Activated CD4-positive, alpha-beta T cell treated with anti-CD3 and anti-CD28 coated beads, Interleukin-2, amount 50 U/mL, for 24 hours (primary cell): ENCODE data around the gene TM4SF4.

Source experiments
- DNase-seq, 2 donors: peaks; one replicate each; pipeline ENCODE4 v3.0.0-alpha.2; 2020; ENCODE audit warnings: low read depth in 1 of 2, low spot score in 1 of 2

Gene TM4SF4

GRCh38 chr3:149481056-149481455, 6.6 kb downstream of the TM4SF4 start:
- DNase-seq = no peak

- DNase-seq = no peak
These were observed 7.0 kb downstream of the TM4SF4 start for GRCh38 chr3:149481491-149481890.

GRCh38 chr3:149486726-149487125, 12.2 kb downstream of the TM4SF4 start:
- no peak for DNase-seq

- DNase-seq = peak in 1 of 2 donors; percentile 6
These were observed 13.2 kb downstream of the TM4SF4 start for GRCh38 chr3:149487598-149488197.

- no peak for DNase-seq
These were observed 14.7 kb downstream of the TM4SF4 start for GRCh38 chr3:149489060-149489690.

GRCh38 chr3:149490260-149490971, 15.9 kb downstream of the TM4SF4 start:
- DNase-seq = no peak

GRCh38 chr3:149493315-149494021, 19.0 kb downstream of the TM4SF4 start:
- DNase-seq = no peak

- DNase-seq = peak in 1 of 2 donors; percentile 17
These were observed 19.7 kb downstream of the TM4SF4 start for GRCh38 chr3:149494022-149494758.

- DNase-seq = no peak
These were observed 20.5 kb downstream of the TM4SF4 start for GRCh38 chr3:149494759-149495580.

GRCh38 chr3:149495581-149496125, 21.2 kb downstream of the TM4SF4 start:
- no peak for DNase-seq

- DNase-seq = no peak
These were observed 22.4 kb downstream of the TM4SF4 start for GRCh38 chr3:149496891-149497290.

GRCh38 chr3:149497966-149498670, 23.6 kb downstream of the TM4SF4 start:
- DNase-seq = no peak

GRCh38 chr3:149501524-149501923, 27.0 kb downstream of the TM4SF4 start:
- DNase-seq = no peak

GRCh38 chr3:149502438-149502837, 27.9 kb downstream of the TM4SF4 start:
- no peak for DNase-seq

GRCh38 chr3:149506540-149506939, 32.0 kb downstream of the TM4SF4 start:
- DNase-seq = no peak

- no peak for DNase-seq
These were observed 32.5 kb downstream of the TM4SF4 start for GRCh38 chr3:149506965-149507364.

- DNase-seq = no peak
These were observed 33.2 kb downstream of the TM4SF4 start for GRCh38 chr3:149507491-149508324.

- DNase-seq = no peak
These were observed 35.0 kb downstream of the TM4SF4 start for GRCh38 chr3:149509526-149509925.
